CD14-positive monocyte (primary cell): ENCODE results near the gene AMPH. TPM values are rescaled to one million over a fixed set of nuclear protein-coding genes. Genes with fewer than 3 reads are reported as not detected.

Experiments used
- DNase-seq, 3 donors: peaks; one replicate each; pipeline ENCODE4 v3.0.0-alpha.2; 2011 to 2022
- H2AFZ ChIP-seq: 2 replicates; pipeline ENCODE4 v1.6.0; 2012; ENCODE audit warnings: mild to moderate bottlenecking, low read depth, low read length, inconsistent platforms; ENCODE audit not compliant: insufficient read depth, poor library complexity, severe bottlenecking
- H3K27ac ChIP-seq, 2 donors: 1 replicate in 1 of 2; 2 replicates in 1 of 2; pipeline ENCODE4 v1.5.1; 2012 to 2013; ENCODE audit warnings: low read length in 2 of 2, control low read depth in 1 of 2, inconsistent platforms in 1 of 2, low read depth in 1 of 2, mild to moderate bottlenecking in 1 of 2
- H3K27me3 ChIP-seq, 2 donors: one replicate each; pipeline versions ENCODE4 v1.6.0 to v1.6.1; 2011 to 2013; ENCODE audit warnings: low read length in 2 of 2; ENCODE audit not compliant: control insufficient read depth in 2 of 2, insufficient read depth in 2 of 2
- H3K36me3 ChIP-seq, 2 donors: replicated peaks in 1 of 2; 1 replicate in 1 of 2; 2 replicates in 1 of 2; pipeline versions ENCODE4 v1.5.1 to v1.6.1; 2012 to 2013; ENCODE audit warnings: low read length in 2 of 2, control low read depth in 1 of 2, inconsistent platforms in 1 of 2, mild to moderate bottlenecking in 1 of 2; ENCODE audit not compliant: insufficient read depth in 2 of 2, control insufficient read depth in 1 of 2
- H3K4me1 ChIP-seq, 2 donors: 1 replicate in 1 of 2; 2 replicates in 1 of 2; pipeline versions ENCODE4 v1.5.1 to v1.6.1; 2012 to 2013; ENCODE audit warnings: low read length in 2 of 2, control low read depth in 1 of 2, inconsistent platforms in 1 of 2, mild to moderate bottlenecking in 1 of 2, moderate library complexity in 1 of 2; ENCODE audit not compliant: insufficient read depth in 2 of 2, control insufficient read depth in 1 of 2
- H3K4me2 ChIP-seq: replicated peaks from 2 replicates; pipeline ENCODE3; 2012; ENCODE audit warnings: low read length, moderate library complexity, mild to moderate bottlenecking; ENCODE audit not compliant: poor library complexity, severe bottlenecking; ENCODE audit errors: extremely low read depth
- H3K4me3 ChIP-seq, 3 experiments: fragments of 200-600 bp in 1 of 3; sonication (generic) in 1 of 3; replicated peaks in 1 of 3; 1 replicate in 2 of 3; 2 replicates in 1 of 3; pipeline ENCODE4 v1.5.1; 2011 to 2013; ENCODE audit warnings: low read length in 3 of 3, mild to moderate bottlenecking in 3 of 3, control low read depth in 2 of 3, low read depth in 2 of 3, inconsistent platforms in 1 of 3, moderate library complexity in 1 of 3
- H3K79me2 ChIP-seq: 2 replicates; pipeline ENCODE4 v1.6.0; 2012; ENCODE audit warnings: mild to moderate bottlenecking, control low read depth, inconsistent platforms, low read length, moderate library complexity; ENCODE audit not compliant: insufficient read depth
- H3K9ac ChIP-seq: 2 replicates; pipeline ENCODE4 v1.6.0; 2017; ENCODE audit warnings: low read length, mild to moderate bottlenecking; ENCODE audit not compliant: insufficient read depth, poor library complexity, severe bottlenecking
- H3K9me3 ChIP-seq, 2 donors: replicated peaks in 1 of 2; 1 replicate in 1 of 2; 2 replicates in 1 of 2; pipeline versions ENCODE4 v1.5.1 to v1.6.1; 2012 to 2013; ENCODE audit warnings: low read length in 2 of 2, control low read depth in 1 of 2; ENCODE audit not compliant: control insufficient read depth in 1 of 2, insufficient read depth in 1 of 2
- H4K20me1 ChIP-seq: 2 replicates; pipeline ENCODE4 v1.6.0; 2012; ENCODE audit warnings: mild to moderate bottlenecking, low read length, control low read depth, moderate library complexity; ENCODE audit not compliant: insufficient read depth
- H3K27ac Mint-ChIP-seq, 7 donors: one replicate each; pipeline ENCODE4 v1.8.0; 2020; ENCODE audit warnings: mild to moderate bottlenecking in 7 of 7, mixed read lengths in 7 of 7, moderate library complexity in 6 of 7, inconsistent platforms in 2 of 7
- H3K27me3 Mint-ChIP-seq, 3 donors: one replicate each; pipeline ENCODE4 v1.8.0; 2021 to 2022; ENCODE audit warnings: low read depth in 3 of 3, mild to moderate bottlenecking in 3 of 3, mixed read lengths in 3 of 3, moderate library complexity in 3 of 3, inconsistent platforms in 1 of 3
- H3K36me3 Mint-ChIP-seq, 2 donors: one replicate each; pipeline ENCODE4 v1.8.0; 2020; ENCODE audit warnings: mixed read lengths in 2 of 2, inconsistent platforms in 1 of 2, mild to moderate bottlenecking in 1 of 2
- H3K4me1 Mint-ChIP-seq: one replicate; pipeline ENCODE4 v1.8.0; 2020; ENCODE audit warnings: mild to moderate bottlenecking, mixed read lengths
- H3K4me3 Mint-ChIP-seq, 2 donors: one replicate each; pipeline ENCODE4 v1.8.0; 2020; ENCODE audit warnings: mild to moderate bottlenecking in 2 of 2, mixed read lengths in 2 of 2, moderate library complexity in 1 of 2
- H3K9me3 Mint-ChIP-seq, 7 donors: one replicate each; pipeline ENCODE4 v1.8.0; 2020 to 2022; ENCODE audit warnings: mixed read lengths in 7 of 7, mild to moderate bottlenecking in 6 of 7, moderate library complexity in 6 of 7, inconsistent platforms in 2 of 7
- CTCF ChIP-seq: fragments of 200-600 bp; IDR thresholded peaks from one replicate; pipeline ENCODE4 v1.8.0; 2022; ENCODE audit warnings: antibody characterized with exemption, mild to moderate bottlenecking
- WGBS: methylation state at CpG from one replicate; pipeline ENCODE4 v1.1.5; 2013; ENCODE audit warnings: missing lambda C conversion rate; ENCODE audit not compliant: insufficient coverage; 5-methylcytosine and 5-hydroxymethylcytosine counted together
- intact Hi-C, 2 donors: fragments of 100-400 bp; cut with micrococcal nuclease; formaldehyde crosslinking; loops; one replicate each; pipeline versions ENCODE4 v1.15.0 to v1.15.1; 2023
- polyA plus RNA-seq, 3 donors: library from polyadenylated mRNA; depleted of rRNA in 1 of 3; unstranded in 2 of 3; stranded (reverse) in 1 of 3; fragments of 300-500 nt in 2 of 3; fragments of >200 nt in 1 of 3; fragmentation: Illumina TruSeq in 2 of 3; gene quantifications; 1 replicate in 2 of 3; 2 replicates in 1 of 3; pipeline ENCODE4 v1.2.3, GENCODE V29; 2012 to 2021

The AMPH gene
- polyA plus RNA-seq, 3 donors = 0.61 to 0.96 (median 0.67) TPM

GRCh38 chr7:38506004-38506403 is 125.2 kb downstream of the AMPH start:
- no peaks in the 10 kb centered on the region for H3K9me3 ChIP-seq
- no peak for TF ChIP-seq CTCF
- peaks cover 0 to 3% (median 0%) of the 10 kb centered on the region in 7 donors for H3K9me3 Mint-ChIP-seq
- H3K4me1 ChIP-seq = no peaks in the 10 kb centered on the region
- H3K27me3 Mint-ChIP-seq = peaks cover 0 to 4% (median 3%) of the 10 kb centered on the region in 3 donors
- H3K9ac ChIP-seq = no peak overlapping the region
- no peak overlapping the region for H3K4me3 Mint-ChIP-seq
- no peaks in the 10 kb centered on the region for H3K4me1 Mint-ChIP-seq
- no CpG with 5 or more reads among the region's 1 CpG for WGBS
- no peak overlapping the region for H3K27ac ChIP-seq
- no peak overlapping the region for H3K4me3 ChIP-seq
- no peak for DNase-seq
- H4K20me1 ChIP-seq = no peaks in the 10 kb centered on the region
- H3K4me2 ChIP-seq = no peak overlapping the region
- intact Hi-C loops = no loop called here
- H3K79me2 ChIP-seq = no peaks in the 10 kb centered on the region
- no peaks in the 10 kb centered on the region for H3K36me3 Mint-ChIP-seq
- no peak overlapping the region for H2AFZ ChIP-seq
- H3K27me3 ChIP-seq = peaks cover 0 to 2% of the 10 kb centered on the region in 2 donors
- no peak overlapping the region for H3K27ac Mint-ChIP-seq
- no peaks in the 10 kb centered on the region for H3K36me3 ChIP-seq

DNA sequence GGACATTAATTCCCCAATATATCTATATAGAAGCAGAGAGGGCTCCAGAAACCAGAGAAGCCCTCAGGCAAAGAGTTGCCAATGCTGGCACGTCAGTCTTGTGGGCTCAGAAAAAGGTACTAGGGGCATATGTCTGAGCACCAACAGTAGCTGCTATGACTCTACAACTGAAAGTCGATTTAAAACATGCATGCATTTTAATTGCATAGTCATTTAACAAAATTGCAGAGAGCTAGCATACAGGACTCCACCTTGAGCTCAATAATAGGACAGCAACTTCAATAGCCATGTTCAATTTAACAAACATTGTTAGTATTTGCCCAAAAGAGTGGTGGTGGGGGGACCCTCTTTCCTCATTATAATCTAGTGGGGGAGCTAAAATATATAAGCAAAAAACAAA is 126.5 kb downstream of the AMPH start:
- Histone ChIP-seq H3K4me2 (no peak overlapping the region), H3K4me1 (no peaks in the 10 kb centered on the region), H2AFZ (no peak overlapping the region), H3K36me3 (no peaks in the 10 kb centered on the region), H3K4me3 (no peak overlapping the region), H3K9me3 (no peaks in the 10 kb centered on the region), H3K9ac (no peak overlapping the region), H4K20me1 (no peaks in the 10 kb centered on the region), H3K27ac (no peak overlapping the region), H3K27me3 (peaks cover 0 to 2% of the 10 kb centered on the region in 2 donors), H3K79me2 (no peaks in the 10 kb centered on the region)
- TF ChIP-seq CTCF = no peak
- Mint-ChIP-seq H3K4me1 (no peaks in the 10 kb centered on the region), H3K36me3 (no peaks in the 10 kb centered on the region), H3K4me3 (no peak overlapping the region), H3K27me3 (peaks cover 1 to 5% (median 4%) of the 10 kb centered on the region in 3 donors), H3K27ac (no peak overlapping the region), H3K9me3 (peaks cover 0 to 2% (median 0%) of the 10 kb centered on the region in 7 donors)
- 100% methylated on average over 1 of the region's 2 CpGs for WGBS
- DNase-seq = no peak
- intact Hi-C loops = no loop called here
